A204.1 (cell line): ENCODE results near the gene CNTN5.

Experiments
- FAIRE-seq: peaks from 2 replicates; lab custom pipeline; 2012; peaks lifted over from hg19 to GRCh38; lab: Jason Lieb, UNC

The CNTN5 gene

GRCh38 chr11:99522467-99523173, 501.9 kb downstream of the CNTN5 start:
- FAIRE-seq: no peak

- no peak for FAIRE-seq
Observed at GRCh38 chr11:99531468-99531867, 510.7 kb downstream of the CNTN5 start.

- FAIRE-seq: no peak
Observed at GRCh38 chr11:99534812-99535211, 514.1 kb downstream of the CNTN5 start.

- no peak for FAIRE-seq
Observed at GRCh38 chr11:99535406-99535805, 514.7 kb downstream of the CNTN5 start.

GRCh38 chr11:99535819-99536218, 515.1 kb downstream of the CNTN5 start:
- FAIRE-seq: no peak

GRCh38 chr11:99537681-99538080, 516.9 kb downstream of the CNTN5 start:
- FAIRE-seq: no peak

GRCh38 chr11:99545616-99546015, 524.9 kb downstream of the CNTN5 start:
- no peak for FAIRE-seq

GRCh38 chr11:99548264-99548663, 527.5 kb downstream of the CNTN5 start:
- FAIRE-seq: no peak

GRCh38 chr11:99554232-99554903, 533.6 kb downstream of the CNTN5 start:
- no peak for FAIRE-seq

GRCh38 chr11:99555486-99555885, 534.7 kb downstream of the CNTN5 start:
- FAIRE-seq: no peak

- FAIRE-seq: no peak
Observed at GRCh38 chr11:99565333-99565732, 544.6 kb downstream of the CNTN5 start.

- FAIRE-seq: no peak
Observed at GRCh38 chr11:99567334-99567956, 546.7 kb downstream of the CNTN5 start.

GRCh38 chr11:99568808-99569207, 548.1 kb downstream of the CNTN5 start:
- no peak for FAIRE-seq

GRCh38 chr11:99571094-99571493, 550.3 kb downstream of the CNTN5 start:
- FAIRE-seq: no peak

GRCh38 chr11:99584830-99585229, 564.1 kb downstream of the CNTN5 start:
- FAIRE-seq: no peak

- FAIRE-seq: no peak
Observed at GRCh38 chr11:99585606-99586005, 564.9 kb downstream of the CNTN5 start.

GRCh38 chr11:99589771-99590170, 569.0 kb downstream of the CNTN5 start:
- no peak for FAIRE-seq

GRCh38 chr11:99592266-99592665, 571.5 kb downstream of the CNTN5 start:
- no peak for FAIRE-seq

- no peak for FAIRE-seq
Observed at GRCh38 chr11:99593197-99593596, 572.4 kb downstream of the CNTN5 start.

GRCh38 chr11:99601179-99601578, 580.4 kb downstream of the CNTN5 start:
- no peak for FAIRE-seq

- no peak for FAIRE-seq
Observed at GRCh38 chr11:99614352-99614751, 593.6 kb downstream of the CNTN5 start.

GRCh38 chr11:99630629-99631028, 609.9 kb downstream of the CNTN5 start:
- no peak for FAIRE-seq

GRCh38 chr11:99631618-99632017, 610.9 kb downstream of the CNTN5 start:
- FAIRE-seq: no peak

- no peak for FAIRE-seq
Observed at GRCh38 chr11:99632969-99633368, 612.2 kb downstream of the CNTN5 start.
